Nephron progenitor cell (in vitro differentiated cells): ENCODE results near the gene SELENON.

Source experiments
- DNase-seq: peaks from one replicate; pipeline ENCODE4 v3.0.0; 2021
- H3K27ac Mint-ChIP-seq: 2 replicates; pipeline ENCODE4 v1.8.0; 2021; ENCODE audit warnings: mild to moderate bottlenecking, moderate library complexity, mixed read lengths
- H3K27me3 Mint-ChIP-seq: 2 replicates; pipeline ENCODE4 v1.8.0; 2021; ENCODE audit warnings: mild to moderate bottlenecking, low read depth, mixed read lengths; ENCODE audit not compliant: poor library complexity
- H3K36me3 Mint-ChIP-seq: 2 replicates; pipeline ENCODE4 v1.8.0; 2021; ENCODE audit warnings: low read depth, mixed read lengths
- H3K4me1 Mint-ChIP-seq: 2 replicates; pipeline ENCODE4 v1.8.0; 2021; ENCODE audit warnings: mixed read lengths
- H3K4me3 Mint-ChIP-seq: 2 replicates; pipeline ENCODE4 v1.8.0; 2021; ENCODE audit warnings: mild to moderate bottlenecking, moderate library complexity, mixed read lengths
- H3K9me3 Mint-ChIP-seq: 2 replicates; pipeline ENCODE4 v1.8.0; 2021; ENCODE audit warnings: mild to moderate bottlenecking, moderate library complexity, mixed read lengths
- CTCF ChIP-seq: fragments of 200-600 bp; sonication (generic); IDR thresholded peaks from 2 replicates; pipeline ENCODE4 v1.5.0; 2021; ENCODE audit warnings: antibody characterized with exemption

Gene SELENON

GRCh38 chr1:25848531-25848930 is 48.5 kb downstream of the SELENON start:
- H3K4me3 Mint-ChIP-seq, result no peak overlapping the region
- no peak for TF ChIP-seq CTCF
- DNase-seq, result no peak
- peaks cover 13% of the 10 kb centered on the region for H3K36me3 Mint-ChIP-seq
- no peak overlapping the region for H3K27ac Mint-ChIP-seq
- peaks cover 30% of the 10 kb centered on the region for H3K4me1 Mint-ChIP-seq
- no peaks in the 10 kb centered on the region for H3K27me3 Mint-ChIP-seq
- no peaks in the 10 kb centered on the region for H3K9me3 Mint-ChIP-seq

GRCh38 chr1:25854554-25854953 is 54.6 kb downstream of the SELENON start:
- DNase-seq, result no peak
- peaks cover 26% of the 10 kb centered on the region for H3K4me1 Mint-ChIP-seq

GRCh38 chr1:25856856-25857255 is 56.9 kb downstream of the SELENON start:
- Mint-ChIP-seq H3K4me3 (no peak overlapping the region), H3K27me3 (peaks cover 3% of the 10 kb centered on the region), H3K27ac (no peak overlapping the region), H3K4me1 (peaks cover 42% of the 10 kb centered on the region), H3K36me3 (no peaks in the 10 kb centered on the region), H3K9me3 (no peaks in the 10 kb centered on the region)
- TF ChIP-seq CTCF, result no peak
- no peak for DNase-seq

More at GRCh38 chr1:25854554-25854953, 54.6 kb downstream of the SELENON start:
- peaks cover 3% of the 10 kb centered on the region for H3K27me3 Mint-ChIP-seq
- no peak for TF ChIP-seq CTCF
- H3K9me3 Mint-ChIP-seq, result no peaks in the 10 kb centered on the region
- H3K36me3 Mint-ChIP-seq, result peaks cover 13% of the 10 kb centered on the region
- no peak overlapping the region for H3K4me3 Mint-ChIP-seq
- no peak overlapping the region for H3K27ac Mint-ChIP-seq

GRCh38 chr1:25858494-25858893 is 58.5 kb downstream of the SELENON start:
- Mint-ChIP-seq H3K9me3 (no peaks in the 10 kb centered on the region), H3K4me3 (peak overlapping the region; percentile 94), H3K4me1 (peaks cover 49% of the 10 kb centered on the region), H3K36me3 (peaks cover 11% of the 10 kb centered on the region), H3K27ac (peak overlapping the region; percentile 84), H3K27me3 (peaks cover 8% of the 10 kb centered on the region)
- DNase-seq, result no peak
- TF ChIP-seq CTCF, result no peak

GRCh38 chr1:25858906-25859789 is 59.2 kb downstream of the SELENON start, which contains the start of gene AUNIP:
AUNIP (minus strand) TSS chr1:25859457; CDS start chr1:25859357, 100 bp downstream.
- peaks cover 15% of the 10 kb centered on the region for H3K36me3 Mint-ChIP-seq
- peak; percentile 92 for DNase-seq
- H3K27me3 Mint-ChIP-seq, result peaks cover 8% of the 10 kb centered on the region
- no peaks in the 10 kb centered on the region for H3K9me3 Mint-ChIP-seq
- no peak for TF ChIP-seq CTCF
- H3K4me3 Mint-ChIP-seq, result peak within 1 kb of the TSS; percentile 94
- peaks cover 48% of the 10 kb centered on the region for H3K4me1 Mint-ChIP-seq
- peak within 1 kb of the TSS; percentile 88 for H3K27ac Mint-ChIP-seq
